Activated CD4-positive, alpha-beta T cell treated with anti-CD3 and anti-CD28 coated beads, Interleukin-2, amount 10 ng/mL, durations not matched to agents 24 days and 14 days (primary cell): ENCODE measurements around the gene CD28. TPM values are rescaled to one million over a fixed set of nuclear protein-coding genes. Genes with fewer than 3 reads are reported as not detected.
A peak's percentile ranks its signal among the peaks of the same experiment; 100 is the strongest.

Experiments
- DNase-seq: peaks from one replicate; pipeline ENCODE4 v3.0.0; 2022
- H3K27ac Mint-ChIP-seq: one replicate; pipeline ENCODE4 v1.8.0; 2022; ENCODE audit warnings: mild to moderate bottlenecking, mixed read lengths
- H3K27me3 Mint-ChIP-seq: one replicate; pipeline ENCODE4 v1.8.0; 2022; ENCODE audit warnings: mixed read lengths
- H3K36me3 Mint-ChIP-seq: one replicate; pipeline ENCODE4 v1.8.0; 2022; ENCODE audit warnings: low read depth, mild to moderate bottlenecking, mixed read lengths
- H3K4me1 Mint-ChIP-seq: one replicate; pipeline ENCODE4 v1.8.0; 2021; ENCODE audit warnings: mixed read lengths
- H3K4me3 Mint-ChIP-seq: one replicate; pipeline ENCODE4 v1.8.0; 2022; ENCODE audit warnings: mild to moderate bottlenecking, moderate library complexity, mixed read lengths
- H3K9me3 Mint-ChIP-seq: one replicate; pipeline ENCODE4 v1.8.0; 2021; ENCODE audit warnings: mixed read lengths
- intact Hi-C: fragments of 100-400 bp; cut with micrococcal nuclease; formaldehyde crosslinking; loops from one replicate; pipeline ENCODE4 v1.15.1; 2023
- total RNA-seq: library from RNA; stranded (reverse); gene quantifications from 2 replicates; pipeline ENCODE4 v1.2.3, GENCODE V29; 2022

The CD28 gene
- total RNA-seq, 1 donor from 2014 or later = 130 TPM

GRCh38 chr2:203711399-203711798 lies 5.0 kb downstream of the CD28 start:
- peaks cover 9% of the 10 kb centered on the region for H3K9me3 Mint-ChIP-seq
- intact Hi-C loops = loop anchor here (1.0 to 5.0 kb wide), 4 partner anchors 19 to 291 kb away; partner anchors contain the start of gene CTLA4

GRCh38 chr2:203713381-203713780 lies 6.9 kb downstream of the CD28 start:
- H3K27ac Mint-ChIP-seq = peak overlapping the region; percentile 86
- H3K27me3 Mint-ChIP-seq = no peaks in the 10 kb centered on the region
- H3K9me3 Mint-ChIP-seq = peaks cover 14% of the 10 kb centered on the region
- H3K4me1 Mint-ChIP-seq = peaks cover 77% of the 10 kb centered on the region
- peak overlapping the region; percentile 92 for H3K4me3 Mint-ChIP-seq
- peaks cover 82% of the 10 kb centered on the region for H3K36me3 Mint-ChIP-seq
- intact Hi-C loops = loop anchor here (5.0 kb wide), 1 partner anchor 289 kb away; no protein-coding TSS in a partner anchor
- no peak for DNase-seq

More at GRCh38 chr2:203711399-203711798, 5.0 kb downstream of the CD28 start:
- Mint-ChIP-seq H3K27ac (peak overlapping the region; percentile 98), H3K36me3 (peaks cover 81% of the 10 kb centered on the region), H3K4me1 (peaks cover 63% of the 10 kb centered on the region), H3K4me3 (peak overlapping the region; percentile 92), H3K27me3 (no peaks in the 10 kb centered on the region)
- no peak for DNase-seq

DNA sequence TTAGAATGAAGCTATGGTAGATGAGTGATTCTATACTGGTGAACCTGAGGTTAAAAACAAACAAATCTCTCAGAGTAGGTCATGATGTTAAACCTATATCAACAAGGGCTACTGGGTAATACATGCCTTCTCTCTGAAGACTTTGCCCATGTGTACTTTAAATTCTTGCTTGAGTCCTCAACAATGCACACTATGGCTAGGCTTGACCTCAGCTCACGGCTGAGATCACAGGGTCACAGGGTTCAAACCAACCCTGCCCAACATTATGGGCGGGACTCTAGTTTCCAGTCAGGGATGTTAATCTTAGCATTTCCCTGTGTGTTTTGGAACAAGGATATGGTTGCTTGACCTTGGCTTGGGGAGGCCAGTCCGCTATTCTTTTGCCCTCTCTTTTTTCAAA lies 7.7 kb downstream of the CD28 start:
- Mint-ChIP-seq H3K27ac (peak overlapping the region; percentile 86), H3K4me3 (peak overlapping the region; percentile 92), H3K9me3 (peaks cover 15% of the 10 kb centered on the region), H3K27me3 (no peaks in the 10 kb centered on the region), H3K36me3 (peaks cover 76% of the 10 kb centered on the region), H3K4me1 (peaks cover 83% of the 10 kb centered on the region)
- intact Hi-C loops = loop anchor here (5.0 kb wide), 1 partner anchor 288 kb away; no protein-coding TSS in a partner anchor
- peak; percentile 65 for DNase-seq

- peak overlapping the region; percentile 72 for H3K4me3 Mint-ChIP-seq
- peaks cover 86% of the 10 kb centered on the region for H3K4me1 Mint-ChIP-seq
- H3K36me3 Mint-ChIP-seq = peaks cover 68% of the 10 kb centered on the region
- peak; percentile 63 for DNase-seq
- intact Hi-C loops = no loop called here
- peak overlapping the region; percentile 82 for H3K27ac Mint-ChIP-seq
- peaks cover 19% of the 10 kb centered on the region for H3K9me3 Mint-ChIP-seq
- H3K27me3 Mint-ChIP-seq = no peaks in the 10 kb centered on the region
These were observed 9.3 kb downstream of the CD28 start for GRCh38 chr2:203715744-203716143.

DNA sequence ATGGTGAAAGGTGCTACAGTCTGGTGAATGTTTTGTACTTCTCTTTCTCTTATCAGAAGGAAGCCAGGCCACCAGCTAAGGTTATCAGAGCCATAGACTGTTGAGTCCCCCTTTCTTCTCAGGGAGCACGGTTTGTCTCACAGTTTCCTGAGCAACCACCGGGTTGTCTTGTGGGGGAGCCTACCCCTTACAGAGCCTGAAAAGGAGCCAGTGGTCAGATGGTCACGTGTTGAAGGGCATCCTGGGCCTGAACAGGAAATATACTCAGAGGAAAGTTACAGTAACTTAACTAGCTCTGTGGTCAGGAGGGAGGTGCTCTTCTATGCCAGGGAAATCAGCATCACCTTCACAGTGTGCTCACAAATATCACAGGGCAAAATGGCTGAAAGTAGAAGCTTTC lies 11.6 kb downstream of the CD28 start:
- intact Hi-C loops = loop anchor here (1.0 kb wide), 3 partner anchors 8 to 12 kb away; partner anchors contain the start of gene CD28
- Mint-ChIP-seq H3K9me3 (peaks cover 19% of the 10 kb centered on the region), H3K36me3 (peaks cover 69% of the 10 kb centered on the region), H3K4me1 (peaks cover 91% of the 10 kb centered on the region), H3K4me3 (peak overlapping the region; percentile 66), H3K27ac (peak overlapping the region; percentile 99), H3K27me3 (no peaks in the 10 kb centered on the region)
- DNase-seq = peak; percentile 92

- H3K4me1 Mint-ChIP-seq = peaks cover 80% of the 10 kb centered on the region
- intact Hi-C loops = loop anchor here (1.0 kb wide), 1 partner anchor 22 kb away; no protein-coding TSS in a partner anchor
- H3K4me3 Mint-ChIP-seq = peak overlapping the region; percentile 66
- H3K27ac Mint-ChIP-seq = peak overlapping the region; percentile 99
- peaks cover 23% of the 10 kb centered on the region for H3K9me3 Mint-ChIP-seq
- peaks cover 62% of the 10 kb centered on the region for H3K36me3 Mint-ChIP-seq
- peak; percentile 90 for DNase-seq
- H3K27me3 Mint-ChIP-seq = no peaks in the 10 kb centered on the region
These were observed 13.3 kb downstream of the CD28 start for GRCh38 chr2:203719456-203720410.

DNA sequence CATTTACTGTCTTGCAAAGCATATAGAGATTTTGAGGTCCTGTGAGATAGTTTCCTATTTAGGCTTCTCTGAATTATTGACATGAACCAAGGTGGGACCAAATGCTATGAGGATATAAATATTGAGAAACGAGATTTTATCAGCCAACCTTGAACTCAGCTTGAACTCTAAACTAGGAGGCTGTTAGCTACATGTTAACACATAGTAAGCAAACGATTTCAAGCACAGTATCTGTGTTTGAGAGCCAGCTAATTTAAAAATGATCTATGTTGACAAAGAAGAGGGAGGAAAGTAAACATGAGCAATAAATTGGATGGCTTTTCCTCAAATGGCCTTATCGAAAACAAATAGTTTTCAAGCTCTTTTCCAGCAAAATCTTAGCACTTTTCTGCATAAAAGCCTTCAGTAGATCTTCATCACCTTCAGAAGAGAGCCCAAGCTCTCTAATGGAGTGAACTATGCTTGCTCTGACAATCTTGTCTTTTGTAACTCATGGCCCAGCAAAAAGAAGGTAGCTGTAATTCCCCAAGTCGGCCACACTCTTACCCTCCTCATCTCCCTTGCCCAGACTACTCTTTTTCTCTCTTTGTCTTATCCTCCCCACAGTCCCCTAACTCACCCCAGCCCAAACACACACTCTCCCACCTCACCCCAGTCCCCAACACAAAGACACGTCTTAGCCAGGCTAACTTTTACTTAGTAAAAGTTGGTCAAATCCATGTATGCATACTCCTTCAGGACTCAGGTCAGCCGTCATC lies 14.7 kb downstream of the CD28 start:
- intact Hi-C loops = loop anchor here (1.0 kb wide), 1 partner anchor 20 kb away; no protein-coding TSS in a partner anchor
- peak overlapping the region; percentile 99 for H3K27ac Mint-ChIP-seq
- DNase-seq = peak; percentile 67

GRCh38 chr2:203721781-203722300 lies 15.4 kb downstream of the CD28 start:
- H3K4me1 Mint-ChIP-seq = peaks cover 78% of the 10 kb centered on the region
- no peak for DNase-seq
- peak overlapping the region; percentile 66 for H3K4me3 Mint-ChIP-seq
- intact Hi-C loops = no loop called here
- H3K36me3 Mint-ChIP-seq = peaks cover 58% of the 10 kb centered on the region
- H3K9me3 Mint-ChIP-seq = peaks cover 17% of the 10 kb centered on the region
- peak overlapping the region; percentile 99 for H3K27ac Mint-ChIP-seq
- H3K27me3 Mint-ChIP-seq = no peaks in the 10 kb centered on the region

More for the DNA sequence above, 14.7 kb downstream of the CD28 start:
- Mint-ChIP-seq H3K9me3 (peaks cover 17% of the 10 kb centered on the region), H3K4me1 (peaks cover 75% of the 10 kb centered on the region), H3K4me3 (peak overlapping the region; percentile 66), H3K27me3 (no peaks in the 10 kb centered on the region), H3K36me3 (peaks cover 57% of the 10 kb centered on the region)

DNA sequence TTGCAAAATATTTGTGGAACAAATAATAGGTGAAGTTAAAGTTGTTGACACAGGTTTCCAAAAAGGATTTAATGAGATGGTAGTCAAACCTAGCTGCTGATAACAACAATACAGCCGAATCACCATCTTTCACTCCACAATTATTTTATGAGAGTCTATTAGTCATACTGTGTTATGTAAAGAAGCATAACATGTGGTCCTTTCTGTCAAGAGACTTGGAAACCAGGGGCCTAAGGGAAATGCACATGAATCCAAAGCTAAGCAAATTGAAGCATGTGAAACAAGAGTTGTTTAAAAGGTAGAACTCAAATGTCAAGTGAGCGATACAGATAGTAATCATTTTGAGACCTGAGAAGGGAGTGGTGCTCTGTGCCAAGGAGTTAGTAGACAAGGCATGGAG lies 16.0 kb downstream of the CD28 start:
- Mint-ChIP-seq H3K4me1 (peaks cover 75% of the 10 kb centered on the region), H3K27ac (peak overlapping the region; percentile 99), H3K36me3 (peaks cover 60% of the 10 kb centered on the region), H3K4me3 (peak overlapping the region; percentile 66), H3K9me3 (peaks cover 15% of the 10 kb centered on the region), H3K27me3 (no peaks in the 10 kb centered on the region)
- no peak for DNase-seq
- intact Hi-C loops = no loop called here

DNA sequence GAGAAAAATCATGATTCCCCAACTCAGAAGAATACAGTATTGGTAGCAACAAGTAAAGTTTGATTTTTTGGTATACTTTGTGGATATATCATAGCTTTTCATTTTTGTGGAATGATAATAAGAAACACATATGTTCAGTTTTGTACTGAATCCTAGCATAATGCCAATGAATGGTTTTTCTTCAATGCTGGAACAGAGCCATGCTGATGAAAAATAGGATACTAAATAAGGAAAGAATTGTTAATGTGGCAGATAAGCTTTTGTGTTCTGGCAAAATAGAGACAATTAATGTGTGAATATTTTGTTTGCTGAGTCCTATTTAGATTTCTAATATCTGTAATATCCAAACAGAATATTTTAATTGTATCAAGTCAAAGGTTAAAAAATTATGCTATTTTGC lies 21.9 kb downstream of the CD28 start:
- intact Hi-C loops = no loop called here
- Mint-ChIP-seq H3K27me3 (no peaks in the 10 kb centered on the region), H3K4me1 (peaks cover 68% of the 10 kb centered on the region)

GRCh38 chr2:203730076-203730729 lies 23.8 kb downstream of the CD28 start:
- Mint-ChIP-seq H3K4me1 (peaks cover 79% of the 10 kb centered on the region), H3K27me3 (no peaks in the 10 kb centered on the region), H3K27ac (peak overlapping the region; percentile 96), H3K4me3 (peak overlapping the region; percentile 71), H3K9me3 (peaks cover 12% of the 10 kb centered on the region), H3K36me3 (peaks cover 84% of the 10 kb centered on the region)
- DNase-seq = peak; percentile 71
- intact Hi-C loops = loop anchor here (1.0 to 10.0 kb wide), 13 partner anchors 11 to 375 kb away; partner anchors contain the start of genes CTLA4 and ICOS

More for the DNA sequence above, 21.9 kb downstream of the CD28 start:
- no peak for DNase-seq
- Mint-ChIP-seq H3K9me3 (peaks cover 8% of the 10 kb centered on the region), H3K4me3 (no peak overlapping the region), H3K36me3 (peaks cover 75% of the 10 kb centered on the region), H3K27ac (peak overlapping the region; percentile 73)

DNA sequence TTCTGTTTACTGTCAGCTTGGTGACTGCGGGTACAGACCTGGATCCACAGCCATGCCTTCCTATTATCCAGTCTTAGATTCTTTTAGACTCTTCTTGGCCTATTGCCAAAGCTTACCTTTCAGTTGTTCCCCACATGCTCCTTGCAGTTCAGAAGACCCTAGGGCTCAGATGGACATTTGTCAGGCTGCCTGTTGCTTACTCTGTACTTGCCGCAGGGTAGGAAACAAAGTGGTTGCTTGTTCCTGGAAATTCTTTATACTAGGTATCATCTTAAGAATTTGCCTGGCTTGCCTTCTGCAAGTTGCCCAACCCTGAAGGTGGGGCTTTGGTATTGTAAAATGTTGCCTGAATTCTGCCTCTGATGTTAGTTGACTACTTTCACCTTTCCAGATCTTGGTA lies 24.4 kb downstream of the CD28 start:
- peaks cover 88% of the 10 kb centered on the region for H3K36me3 Mint-ChIP-seq
- peaks cover 12% of the 10 kb centered on the region for H3K9me3 Mint-ChIP-seq
- intact Hi-C loops = loop anchor here (1.0 to 10.0 kb wide), 13 partner anchors 10 to 374 kb away; partner anchors contain the start of genes CTLA4 and ICOS
- H3K4me1 Mint-ChIP-seq = peaks cover 79% of the 10 kb centered on the region
- H3K27me3 Mint-ChIP-seq = no peaks in the 10 kb centered on the region
- DNase-seq = peak; percentile 73
- peak overlapping the region; percentile 71 for H3K4me3 Mint-ChIP-seq
- peak overlapping the region; percentile 96 for H3K27ac Mint-ChIP-seq
